ENCODE results near the gene NLGN2.

The NLGN2 gene

DNA sequence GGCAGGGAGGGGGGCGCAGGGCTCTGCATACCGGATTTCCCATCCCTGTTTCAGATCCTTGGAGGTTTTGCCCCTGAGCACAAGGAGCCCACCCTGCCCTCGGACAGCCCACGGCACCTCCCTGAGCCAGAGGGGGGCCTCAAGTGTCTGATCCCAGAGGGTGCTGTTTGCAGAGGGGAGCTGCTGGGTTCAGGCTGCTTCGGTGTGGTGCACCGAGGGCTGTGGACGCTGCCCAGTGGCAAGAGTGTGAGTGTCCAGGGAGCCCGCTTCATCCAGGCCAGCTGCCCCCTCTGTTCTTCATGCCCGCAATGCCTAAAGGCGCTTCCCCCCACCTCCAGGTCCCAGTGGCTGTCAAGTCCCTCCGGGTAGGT, 24.3 kb upstream of the NLGN2 start:
- no peak overlapping the region for H3K27ac Mint-ChIP-seq
- H3K27me3 Mint-ChIP-seq (ENCODE audit: low read depth): peaks cover 32% of the 10 kb centered on the region
- peaks cover 11% of the 10 kb centered on the region for H3K36me3 Mint-ChIP-seq (ENCODE audit: low read depth)
- peaks cover 5% of the 10 kb centered on the region for H3K9me3 Mint-ChIP-seq
- peaks cover 5% of the 10 kb centered on the region for H3K4me1 Mint-ChIP-seq (ENCODE audit: low read depth)
- no peak for DNase-seq (ENCODE audit: low spot score)
- H3K4me3 Mint-ChIP-seq: no peak overlapping the region

DNA sequence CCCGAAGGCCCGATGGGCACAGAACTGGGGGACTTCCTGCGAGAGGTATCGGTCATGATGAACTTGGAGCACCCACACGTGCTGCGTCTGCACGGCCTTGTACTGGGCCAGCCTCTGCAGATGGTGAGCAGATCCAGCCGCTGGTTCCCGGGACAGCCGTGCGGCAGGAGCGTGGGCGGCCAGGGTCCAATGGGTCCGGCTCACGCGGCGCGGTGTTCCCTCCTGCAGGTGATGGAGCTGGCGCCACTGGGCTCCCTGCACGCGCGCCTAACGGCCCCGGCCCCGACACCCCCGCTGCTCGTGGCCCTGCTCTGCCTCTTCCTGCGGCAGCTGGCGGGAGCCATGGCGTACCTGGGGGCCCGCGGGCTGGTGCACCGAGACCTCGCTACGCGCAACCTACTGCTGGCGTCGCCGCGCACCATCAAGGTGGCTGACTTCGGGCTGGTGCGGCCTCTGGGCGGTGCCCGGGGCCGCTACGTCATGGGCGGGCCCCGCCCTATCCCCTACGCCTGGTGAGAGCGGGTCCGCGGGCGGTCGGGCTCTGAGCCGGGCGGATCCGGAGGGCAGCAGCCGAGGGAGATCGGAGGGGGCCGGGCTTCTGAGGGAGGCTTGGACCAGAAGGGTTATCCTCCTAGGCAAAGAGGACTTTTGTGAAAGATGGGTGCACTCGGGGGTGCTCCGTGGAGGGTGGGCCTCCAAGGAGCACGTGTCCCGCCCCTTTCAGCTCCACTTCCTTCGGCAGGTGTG, 23.7 kb upstream of the NLGN2 start:
- Mint-ChIP-seq H3K27ac (peak overlapping the region; percentile 22), H3K4me3 (peak overlapping the region; percentile 66), H3K9me3 (peaks cover 5% of the 10 kb centered on the region), H3K27me3 (ENCODE audit: low read depth) (peaks cover 32% of the 10 kb centered on the region), H3K4me1 (ENCODE audit: low read depth) (peaks cover 5% of the 10 kb centered on the region), H3K36me3 (ENCODE audit: low read depth) (peaks cover 14% of the 10 kb centered on the region)
- peak; percentile 72 for DNase-seq (ENCODE audit: low spot score)

DNA sequence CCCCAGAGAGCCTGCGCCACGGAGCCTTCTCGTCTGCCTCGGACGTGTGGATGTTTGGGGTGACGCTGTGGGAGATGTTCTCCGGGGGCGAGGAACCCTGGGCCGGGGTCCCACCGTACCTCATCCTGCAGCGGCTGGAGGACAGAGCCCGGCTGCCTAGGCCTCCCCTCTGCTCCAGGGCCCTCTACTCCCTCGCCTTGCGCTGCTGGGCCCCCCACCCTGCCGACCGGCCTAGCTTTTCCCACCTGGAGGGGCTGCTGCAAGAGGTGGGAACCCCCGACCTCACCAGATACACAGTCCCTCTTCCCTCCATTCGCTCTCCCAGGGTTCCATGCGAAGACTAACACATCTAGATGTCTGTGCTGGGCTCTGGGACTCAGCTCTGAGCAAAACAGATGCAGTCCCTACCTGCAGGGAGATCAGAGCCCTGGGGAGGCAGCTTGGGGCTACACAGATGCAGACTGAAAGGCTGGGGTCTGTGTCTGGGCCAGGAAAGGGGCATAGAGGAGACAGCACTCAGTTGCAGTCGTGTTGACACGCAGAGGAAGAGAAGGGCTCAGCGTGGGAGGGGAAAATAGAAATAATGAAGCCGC, 23.1 kb upstream of the NLGN2 start:
- Mint-ChIP-seq H3K4me3 (peak overlapping the region; percentile 66), H3K27ac (peak overlapping the region; percentile 65), H3K36me3 (ENCODE audit: low read depth) (peaks cover 19% of the 10 kb centered on the region), H3K9me3 (no peaks in the 10 kb centered on the region), H3K4me1 (ENCODE audit: low read depth) (peaks cover 5% of the 10 kb centered on the region), H3K27me3 (ENCODE audit: low read depth) (peaks cover 26% of the 10 kb centered on the region)
- no peak for DNase-seq (ENCODE audit: low spot score)

DNA sequence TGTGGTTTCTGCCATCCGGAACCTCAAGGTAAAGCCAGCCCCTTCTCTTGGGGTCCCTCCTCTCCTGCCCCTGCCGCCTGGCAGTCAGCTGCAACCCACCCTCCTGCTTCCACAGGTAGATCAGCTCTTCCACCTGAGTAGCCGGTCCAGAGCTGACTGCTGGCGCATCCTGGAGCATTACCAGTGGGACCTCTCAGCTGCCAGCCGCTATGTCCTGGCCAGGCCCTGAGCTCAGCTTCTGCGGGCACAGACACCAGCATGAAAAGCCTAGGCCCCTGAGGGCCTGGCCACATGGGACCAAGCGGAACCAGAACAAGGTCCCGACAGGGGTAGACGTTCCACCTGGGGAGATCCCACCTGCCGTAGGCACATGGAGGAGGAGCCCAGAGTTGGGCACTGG, 18.8 kb upstream of the NLGN2 start:
- Mint-ChIP-seq H3K36me3 (ENCODE audit: low read depth) (peaks cover 52% of the 10 kb centered on the region), H3K9me3 (no peaks in the 10 kb centered on the region), H3K4me1 (ENCODE audit: low read depth) (peaks cover 18% of the 10 kb centered on the region), H3K27ac (no peak overlapping the region), H3K27me3 (ENCODE audit: low read depth) (no peaks in the 10 kb centered on the region), H3K4me3 (no peak overlapping the region)
- DNase-seq (ENCODE audit: low spot score): no peak

DNA sequence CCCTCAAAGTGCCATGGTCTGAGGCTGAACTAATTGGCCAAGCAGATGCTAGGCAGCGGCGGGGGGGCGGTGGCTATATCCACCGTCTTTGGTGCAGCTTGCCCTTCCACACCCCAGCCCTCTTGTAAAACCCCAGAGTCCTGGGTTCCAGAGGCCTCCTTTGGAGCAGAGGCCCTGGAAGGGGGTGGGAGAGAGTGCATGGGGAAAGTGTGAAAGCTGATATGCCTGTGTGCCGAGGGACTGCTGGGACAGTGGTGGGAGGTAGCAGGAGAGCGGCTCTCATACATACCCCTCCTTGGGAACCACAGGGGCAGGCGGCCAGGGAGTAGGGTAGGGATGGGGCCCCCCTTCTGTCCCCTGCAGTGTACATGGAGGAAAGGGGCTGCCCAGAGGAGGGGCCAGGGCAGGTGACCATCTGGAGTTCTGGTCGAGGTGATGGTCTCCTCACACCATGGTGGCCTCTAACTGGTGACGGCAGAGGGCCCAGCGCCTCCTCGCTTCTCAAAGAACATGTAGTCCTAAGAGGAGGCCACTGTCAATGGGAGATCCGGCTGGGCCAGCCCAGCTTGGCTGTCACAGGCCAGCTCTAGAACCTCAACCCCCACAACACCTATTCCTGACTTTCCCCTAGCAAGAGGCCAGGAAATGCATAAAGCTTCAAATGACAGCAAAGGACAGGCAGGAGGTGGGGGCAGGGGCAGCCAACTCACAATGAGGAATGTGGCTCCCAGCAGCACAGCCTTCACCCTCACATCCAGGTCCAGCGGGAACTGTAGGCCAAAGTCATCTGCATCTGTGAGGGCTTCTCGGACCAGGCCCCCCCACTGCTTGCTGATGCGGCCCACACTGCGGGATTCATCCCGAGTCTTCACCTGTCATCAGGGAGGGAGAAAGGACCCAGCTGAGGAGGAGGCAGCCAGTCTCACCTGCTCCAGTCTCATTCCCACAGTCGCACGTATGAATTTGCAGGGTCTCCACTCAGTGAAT, 17.4 kb upstream of the NLGN2 start:
- no peaks in the 10 kb centered on the region for H3K9me3 Mint-ChIP-seq
- no peak for DNase-seq (ENCODE audit: low spot score)
- H3K4me3 Mint-ChIP-seq: no peak overlapping the region
- H3K36me3 Mint-ChIP-seq (ENCODE audit: low read depth): peaks cover 52% of the 10 kb centered on the region
- peaks cover 17% of the 10 kb centered on the region for H3K4me1 Mint-ChIP-seq (ENCODE audit: low read depth)
- H3K27ac Mint-ChIP-seq: no peak overlapping the region
- no peaks in the 10 kb centered on the region for H3K27me3 Mint-ChIP-seq (ENCODE audit: low read depth)

DNA sequence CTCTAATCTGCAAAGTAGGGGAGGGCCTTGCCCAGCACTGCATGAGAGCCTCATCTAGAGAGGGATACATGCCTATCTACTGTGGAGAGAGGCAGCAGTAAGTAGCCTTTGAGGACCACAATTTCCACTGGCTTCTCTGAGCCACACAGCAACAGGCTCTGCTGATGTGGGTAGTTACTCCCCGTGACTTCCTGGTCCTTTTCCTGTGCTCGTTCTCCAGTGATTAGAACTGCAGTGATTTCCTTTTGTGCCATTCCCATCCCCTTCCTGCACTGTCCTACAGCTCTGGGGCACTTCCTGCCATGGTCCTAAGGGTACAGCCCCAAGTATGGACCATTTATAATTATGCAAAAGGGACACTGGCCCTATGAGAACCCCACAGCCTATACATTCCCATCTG, 16.3 kb upstream of the NLGN2 start:
- Mint-ChIP-seq H3K4me1 (ENCODE audit: low read depth) (peaks cover 20% of the 10 kb centered on the region), H3K9me3 (no peaks in the 10 kb centered on the region), H3K36me3 (ENCODE audit: low read depth) (peaks cover 49% of the 10 kb centered on the region), H3K4me3 (peak overlapping the region; percentile 13), H3K27me3 (ENCODE audit: low read depth) (no peaks in the 10 kb centered on the region), H3K27ac (no peak overlapping the region)
- no peak for DNase-seq (ENCODE audit: low spot score)

DNA sequence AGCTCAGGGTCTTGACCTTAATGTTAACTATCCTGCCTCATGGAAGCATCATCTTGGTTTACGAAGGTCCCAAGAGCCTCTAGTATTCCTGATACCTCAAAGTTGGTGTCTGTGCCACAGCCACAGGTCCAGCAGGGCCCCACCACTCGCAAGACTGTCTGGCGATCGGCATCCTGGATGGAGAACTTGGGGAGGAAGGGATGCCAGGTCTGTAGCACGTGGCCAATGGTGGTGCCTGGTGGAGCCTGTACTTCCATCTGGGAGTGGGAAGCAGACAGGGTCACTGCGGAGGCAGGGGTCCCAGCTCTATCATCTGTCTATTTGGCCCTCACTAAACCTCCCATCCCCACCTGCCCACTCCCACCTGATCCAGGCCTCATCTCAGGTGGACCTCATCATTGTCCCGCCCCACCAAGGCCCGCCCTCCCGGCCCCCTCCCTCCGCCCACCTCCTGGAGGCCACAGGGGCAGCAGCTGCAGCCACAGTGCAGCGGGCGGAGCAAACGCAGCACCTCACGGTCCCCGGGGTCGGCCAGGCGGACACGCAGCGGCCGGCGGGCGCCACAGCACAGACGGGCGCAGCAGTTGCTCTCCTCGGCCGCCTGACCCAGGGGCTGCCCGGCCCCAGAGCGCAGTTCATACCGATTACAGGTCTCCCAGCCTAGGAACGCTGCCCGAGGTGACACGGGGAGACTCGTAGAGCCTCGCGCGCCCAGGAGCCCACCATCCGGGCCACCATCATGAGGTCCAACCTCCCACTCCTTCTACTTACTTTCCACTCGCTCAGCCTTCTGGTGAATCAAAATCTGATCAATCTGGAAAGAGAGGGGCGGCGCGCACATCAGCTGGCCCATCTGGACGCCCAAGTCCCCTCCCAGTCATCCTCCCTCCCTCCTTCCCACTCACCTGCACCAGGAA, 14.7 kb upstream of the NLGN2 start:
- Mint-ChIP-seq H3K27me3 (ENCODE audit: low read depth) (no peaks in the 10 kb centered on the region), H3K27ac (peak overlapping the region; percentile 65), H3K9me3 (no peaks in the 10 kb centered on the region)

DNA sequence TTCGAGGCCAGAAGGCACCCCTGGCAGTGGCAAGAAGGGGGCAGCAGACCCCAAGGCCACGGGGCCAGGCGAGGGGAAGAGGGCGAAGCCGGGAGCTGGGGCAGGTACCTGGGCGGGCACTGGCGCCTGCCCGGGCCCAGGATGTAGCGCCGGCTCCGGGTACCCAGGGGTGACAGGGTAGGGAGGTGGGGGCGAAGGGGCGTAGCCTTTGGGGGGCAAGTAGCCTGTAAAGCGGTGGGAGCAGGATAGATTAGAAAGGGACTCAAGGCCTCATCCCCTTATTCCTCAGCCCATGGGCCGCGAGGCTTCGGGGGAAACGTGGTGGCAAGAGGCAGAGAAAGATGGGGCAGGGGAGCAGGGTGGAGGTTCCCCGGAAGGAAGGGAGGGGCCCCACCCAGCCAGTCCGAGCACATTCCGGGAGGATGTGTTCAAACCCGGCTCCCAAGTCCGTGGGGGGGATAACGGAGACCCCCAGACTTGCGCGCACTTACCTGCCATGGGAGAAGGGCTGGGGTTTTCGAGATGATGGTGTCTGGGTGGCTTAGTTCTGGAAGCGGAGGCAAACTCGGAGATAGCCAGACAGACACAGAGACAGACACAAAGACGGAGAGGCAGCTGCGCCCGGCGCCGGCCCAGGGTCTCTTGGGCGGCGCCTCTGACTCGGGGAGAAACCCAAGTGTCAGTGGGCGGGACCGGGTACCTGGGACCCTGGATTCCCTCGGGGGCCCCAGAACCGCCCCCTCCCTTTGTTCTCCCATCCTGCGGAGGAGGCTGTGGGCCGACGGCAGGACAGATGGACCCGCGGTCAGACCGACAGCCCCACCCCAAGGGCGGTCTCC, 13.8 kb upstream of the NLGN2 start:
- Mint-ChIP-seq H3K36me3 (ENCODE audit: low read depth) (peaks cover 38% of the 10 kb centered on the region), H3K4me1 (ENCODE audit: low read depth) (peaks cover 20% of the 10 kb centered on the region), H3K27me3 (ENCODE audit: low read depth) (no peaks in the 10 kb centered on the region), H3K4me3 (peak overlapping the region; percentile 97), H3K27ac (peak overlapping the region; percentile 89), H3K9me3 (no peaks in the 10 kb centered on the region)
- peak; percentile 24 for DNase-seq (ENCODE audit: low spot score)

More for the DNA sequence above, 14.7 kb upstream of the NLGN2 start:
- Mint-ChIP-seq H3K36me3 (ENCODE audit: low read depth) (peaks cover 42% of the 10 kb centered on the region), H3K4me3 (peak overlapping the region; percentile 97), H3K4me1 (ENCODE audit: low read depth) (peaks cover 20% of the 10 kb centered on the region)
- DNase-seq (ENCODE audit: low spot score): no peak

DNA sequence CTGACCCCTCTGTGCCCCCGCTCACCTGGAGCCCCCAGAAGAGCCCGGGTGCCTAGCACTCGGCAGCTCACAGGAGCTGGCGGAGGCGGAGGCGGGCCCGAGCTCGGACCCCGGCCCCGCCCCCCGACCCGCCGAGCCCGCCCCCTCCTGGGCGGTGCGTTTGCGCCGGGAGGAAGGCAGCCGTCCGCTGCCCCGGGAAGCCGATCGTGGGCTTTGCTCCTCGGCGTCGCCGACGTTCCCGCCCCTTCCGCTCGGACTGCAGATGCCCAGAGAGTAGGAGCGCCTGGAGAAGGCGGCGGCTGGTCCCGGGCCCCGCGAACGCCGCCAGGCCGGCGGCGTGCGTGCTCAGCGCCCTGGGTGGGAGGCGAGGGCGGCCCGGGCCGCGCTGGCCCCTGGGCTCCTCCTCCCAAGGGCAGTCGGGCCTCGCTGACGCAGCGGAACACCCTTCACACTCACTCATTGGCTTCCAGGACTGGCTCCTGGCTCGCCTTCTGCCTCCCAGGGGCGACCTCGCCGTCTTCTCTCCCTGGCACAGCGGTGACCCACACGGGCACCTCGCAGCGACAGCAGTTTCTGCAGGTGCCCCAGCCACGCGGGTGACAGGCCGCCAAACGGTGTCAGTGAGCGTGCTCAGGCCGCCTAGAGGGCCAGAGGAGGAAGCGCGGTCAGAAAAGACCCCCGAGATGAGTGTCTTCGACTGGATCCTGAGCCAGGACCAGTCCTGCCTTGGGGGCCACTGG, 13.0 kb upstream of the NLGN2 start, which contains the start of gene PLSCR3:
TSS of gene PLSCR3 (minus strand) at position 74 of the 740 bp plus-strand sequence. CDS start 415 bp downstream, outside the sequence.
- peak; percentile 86 for DNase-seq (ENCODE audit: low spot score)
- Mint-ChIP-seq H3K27me3 (ENCODE audit: low read depth) (no peaks in the 10 kb centered on the region), H3K4me3 (peak within 1 kb of the TSS; percentile 97)

DNA sequence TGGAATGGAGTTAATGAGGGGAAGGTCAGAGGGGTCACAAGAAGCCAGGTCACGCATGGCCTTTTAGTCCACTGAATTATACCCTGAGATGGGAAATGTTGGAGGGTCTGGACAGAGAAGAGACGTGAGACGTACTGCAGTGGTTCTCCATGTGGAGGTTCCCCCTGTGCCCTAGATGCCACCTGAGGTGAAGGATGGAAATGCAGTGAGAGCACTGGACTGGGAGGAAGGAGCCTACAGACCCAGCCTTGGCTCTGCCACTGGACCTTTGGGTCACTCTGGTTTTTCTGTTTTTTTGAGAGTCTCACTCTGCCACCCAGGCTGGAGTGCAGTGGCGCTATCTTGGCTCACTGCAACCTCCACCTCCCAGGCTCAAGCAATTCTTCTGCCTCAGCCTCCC, 11.5 kb upstream of the NLGN2 start:
- no peak for DNase-seq (ENCODE audit: low spot score)
- Mint-ChIP-seq H3K27me3 (ENCODE audit: low read depth) (no peaks in the 10 kb centered on the region), H3K27ac (peak overlapping the region; percentile 45), H3K4me1 (ENCODE audit: low read depth) (peaks cover 20% of the 10 kb centered on the region), H3K4me3 (peak overlapping the region; percentile 42), H3K9me3 (no peaks in the 10 kb centered on the region), H3K36me3 (ENCODE audit: low read depth) (peaks cover 19% of the 10 kb centered on the region)

More for the DNA sequence above, 13.0 kb upstream of the NLGN2 start, which contains the start of gene PLSCR3:
- Mint-ChIP-seq H3K4me1 (ENCODE audit: low read depth) (peaks cover 20% of the 10 kb centered on the region), H3K36me3 (ENCODE audit: low read depth) (peaks cover 33% of the 10 kb centered on the region), H3K9me3 (no peaks in the 10 kb centered on the region), H3K27ac (peak within 1 kb of the TSS; percentile 89)

DNA sequence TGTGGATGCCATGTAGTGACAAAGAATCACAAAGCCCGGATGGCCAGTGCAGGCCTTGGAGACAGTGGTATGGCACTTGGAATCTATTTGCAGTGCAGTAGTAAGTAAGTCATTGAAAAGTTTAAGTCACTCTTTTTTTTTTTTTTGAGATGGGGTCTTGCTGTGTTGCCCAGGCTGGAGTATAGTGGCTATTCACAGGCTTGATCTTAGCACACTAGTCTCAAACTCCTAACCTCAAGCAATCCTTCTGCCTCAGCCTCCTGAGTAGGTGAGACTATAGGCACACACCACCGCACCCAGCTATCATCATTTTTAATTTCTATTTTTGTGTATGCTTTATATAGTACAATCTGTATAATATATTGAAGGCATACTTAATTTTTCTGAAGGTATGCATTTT, 9.0 kb upstream of the NLGN2 start:
- no peak for DNase-seq (ENCODE audit: low spot score)
- H3K27ac Mint-ChIP-seq: no peak overlapping the region
- H3K27me3 Mint-ChIP-seq (ENCODE audit: low read depth): no peaks in the 10 kb centered on the region
- peaks cover 4% of the 10 kb centered on the region for H3K36me3 Mint-ChIP-seq (ENCODE audit: low read depth)
- no peaks in the 10 kb centered on the region for H3K9me3 Mint-ChIP-seq
- no peak overlapping the region for H3K4me3 Mint-ChIP-seq
- H3K4me1 Mint-ChIP-seq (ENCODE audit: low read depth): peaks cover 13% of the 10 kb centered on the region

Data from T-helper 2 cell treated with Interferon-gamma antibody and Interleukin-4, amounts not matched to agents 5 μg/mL and 100 μg/mL, for 36 hours (primary cell).